ENCODE measurements around the gene NTRK2. TPM values are rescaled to one million over a fixed set of nuclear protein-coding genes. Genes with fewer than 3 reads are reported as not detected.

NTRK2 gene
- total RNA-seq, 5 donors from 2014 or later (not counting 1 experiment from before 2014, with no cell fraction given), result 0.05 to 0.39 (median 0.12) TPM; not detected in 1

DNA sequence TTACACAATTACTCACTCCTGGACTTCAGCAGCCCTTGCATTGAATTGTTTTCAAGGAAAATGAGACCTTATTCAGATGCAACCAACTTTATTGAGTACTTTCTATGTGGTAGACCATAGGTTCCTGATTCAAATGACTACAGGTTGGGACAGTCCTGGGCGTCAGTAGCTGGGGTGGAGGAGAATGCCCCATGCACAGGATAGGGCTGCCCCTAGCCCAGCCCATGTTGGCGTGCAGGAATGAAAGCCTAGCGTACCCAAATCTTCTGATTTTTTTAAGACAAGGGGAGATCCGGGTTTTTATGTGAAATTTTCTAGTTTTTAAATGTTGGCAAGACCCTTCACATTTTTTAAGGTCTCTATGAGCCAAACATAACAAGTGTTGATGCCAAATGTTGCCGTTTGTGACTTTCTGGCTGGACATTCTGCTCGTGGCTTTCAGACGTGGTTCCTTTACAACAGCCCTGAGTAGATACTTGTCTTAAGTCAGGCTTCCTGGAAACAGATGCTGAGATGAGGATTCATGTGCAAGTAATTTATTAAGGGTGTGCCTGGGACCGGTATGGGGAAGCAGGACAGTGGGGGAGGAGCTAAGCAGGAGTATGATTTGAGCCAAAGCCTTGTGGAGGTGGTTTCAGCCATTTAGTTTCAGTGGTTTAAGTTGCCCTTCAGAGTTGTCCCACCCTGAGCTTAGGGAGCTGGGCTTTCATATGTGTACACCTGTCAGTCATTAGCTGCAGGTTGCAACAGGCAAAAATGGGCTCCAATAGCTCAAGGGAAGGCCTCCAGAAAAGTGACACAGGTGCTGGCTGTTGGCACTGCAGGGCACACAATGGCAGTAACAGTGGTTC lies 154.1 kb downstream of the NTRK2 start:
- Histone ChIP-seq H3K9me3 (no peaks in the 10 kb centered on the region), H3K4me3 (ENCODE audit: control insufficient read depth in 1 of 2, extremely low read depth in 1 of 2, low read length in 1 of 2) (no peak overlapping the region), H3K27ac (ENCODE audit: low read length) (no peak overlapping the region), H3K4me1 (ENCODE audit: control insufficient read depth in 1 of 2, extremely low read depth in 1 of 2, insufficient read depth in 2 of 2, low read length in 2 of 2) (no peaks in the 10 kb centered on the region), H3K36me3 (ENCODE audit: control insufficient read depth in 2 of 2, extremely low read depth in 1 of 2, insufficient read depth in 1 of 2, low read length in 1 of 2) (no peaks in the 10 kb centered on the region), H3K27me3 (replicated peaks in 1 of 2; ENCODE audit: control insufficient read depth in 2 of 2, extremely low read depth in 1 of 2, insufficient read depth in 2 of 2, low read length in 1 of 2) (no peaks in the 10 kb centered on the region)
- ATAC-seq (replicated peaks in 1 of 4) (no peak), DNase-seq (no peak)
- Mint-ChIP-seq H3K9me3 (no peaks in the 10 kb centered on the region), H3K36me3 (no peaks in the 10 kb centered on the region), H3K4me3 (no peak overlapping the region), H3K27ac (no peak overlapping the region), H3K4me1 (no peaks in the 10 kb centered on the region), H3K27me3 (peaks cover 2 to 12% of the 10 kb centered on the region in 2 donors)
- ChIA-PET POLR2A (no interaction called here), CTCF (interaction anchor here in 1 of 2 donors (0.7 kb wide), 1 partner anchor 1983 kb away, joined by 3 read pairs; no protein-coding TSS in a partner anchor)
- 54% methylated on average over 8 of the region's 8 CpGs for WGBS (ENCODE audit: insufficient coverage)

GRCh38 chr9:84827216-84827765 lies 157.8 kb downstream of the NTRK2 start:
- no peaks in the 10 kb centered on the region for H3K36me3 Mint-ChIP-seq
- H3K4me3 Mint-ChIP-seq, result no peak overlapping the region
- H3K9me3 Mint-ChIP-seq, result no peaks in the 10 kb centered on the region
- ATAC-seq (replicated peaks in 1 of 4) (no peak), DNase-seq (no peak)
- Histone ChIP-seq H3K27ac (ENCODE audit: low read length) (no peak overlapping the region), H3K4me1 (ENCODE audit: control insufficient read depth in 1 of 2, extremely low read depth in 1 of 2, insufficient read depth in 2 of 2, low read length in 2 of 2) (no peaks in the 10 kb centered on the region), H3K27me3 (replicated peaks in 1 of 2; ENCODE audit: control insufficient read depth in 2 of 2, extremely low read depth in 1 of 2, insufficient read depth in 2 of 2, low read length in 1 of 2) (no peaks in the 10 kb centered on the region), H3K9me3 (no peaks in the 10 kb centered on the region), H3K36me3 (ENCODE audit: control insufficient read depth in 2 of 2, extremely low read depth in 1 of 2, insufficient read depth in 1 of 2, low read length in 1 of 2) (no peaks in the 10 kb centered on the region), H3K4me3 (ENCODE audit: control insufficient read depth in 1 of 2, extremely low read depth in 1 of 2, low read length in 1 of 2) (no peak overlapping the region)
- H3K4me1 Mint-ChIP-seq, result no peaks in the 10 kb centered on the region
- 60% methylated on average over 3 of the region's 4 CpGs for WGBS (ENCODE audit: insufficient coverage)
- ChIA-PET CTCF (no interaction called here), POLR2A (no interaction called here)
- no peak overlapping the region for H3K27ac Mint-ChIP-seq
- peaks cover 1 to 18% of the 10 kb centered on the region in 2 donors for H3K27me3 Mint-ChIP-seq

DNA sequence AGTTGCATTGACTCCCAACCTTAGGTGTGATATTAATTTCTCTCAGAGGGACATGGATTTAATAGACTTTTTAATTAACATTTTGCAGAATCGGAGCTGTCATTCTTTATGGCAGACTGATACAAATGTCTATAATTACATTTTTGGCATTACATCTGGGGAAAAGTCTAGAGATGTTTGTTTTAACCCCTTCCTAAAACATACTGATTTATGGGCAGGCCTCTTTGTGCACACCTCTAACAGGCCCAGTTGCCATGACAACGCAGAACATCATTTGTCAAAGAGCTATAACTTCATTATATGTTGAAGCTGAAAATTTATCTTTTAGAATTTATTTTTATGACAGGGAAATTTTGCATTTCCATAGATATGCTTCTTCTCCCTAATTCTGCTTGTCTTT lies 158.5 kb downstream of the NTRK2 start:
- Histone ChIP-seq H3K27ac (ENCODE audit: low read length) (no peak overlapping the region), H3K27me3 (replicated peaks in 1 of 2; ENCODE audit: control insufficient read depth in 2 of 2, extremely low read depth in 1 of 2, insufficient read depth in 2 of 2, low read length in 1 of 2) (no peaks in the 10 kb centered on the region), H3K9me3 (no peaks in the 10 kb centered on the region), H3K36me3 (ENCODE audit: control insufficient read depth in 2 of 2, extremely low read depth in 1 of 2, insufficient read depth in 1 of 2, low read length in 1 of 2) (no peaks in the 10 kb centered on the region), H3K4me3 (ENCODE audit: control insufficient read depth in 1 of 2, extremely low read depth in 1 of 2, low read length in 1 of 2) (no peak overlapping the region), H3K4me1 (ENCODE audit: control insufficient read depth in 1 of 2, extremely low read depth in 1 of 2, insufficient read depth in 2 of 2, low read length in 2 of 2) (no peaks in the 10 kb centered on the region)
- Mint-ChIP-seq H3K9me3 (no peaks in the 10 kb centered on the region), H3K27ac (no peak overlapping the region), H3K36me3 (no peaks in the 10 kb centered on the region), H3K4me3 (no peak overlapping the region), H3K4me1 (no peaks in the 10 kb centered on the region), H3K27me3 (peaks cover 0 to 18% of the 10 kb centered on the region in 2 donors)
- no CpG with 5 or more reads among the region's 2 CpGs for WGBS (ENCODE audit: insufficient coverage)
- CTCF ChIA-PET, result no interaction called here
- POLR2A ChIA-PET, result no interaction called here
- DNase-seq (no peak), ATAC-seq (replicated peaks in 1 of 4) (no peak)

DNA sequence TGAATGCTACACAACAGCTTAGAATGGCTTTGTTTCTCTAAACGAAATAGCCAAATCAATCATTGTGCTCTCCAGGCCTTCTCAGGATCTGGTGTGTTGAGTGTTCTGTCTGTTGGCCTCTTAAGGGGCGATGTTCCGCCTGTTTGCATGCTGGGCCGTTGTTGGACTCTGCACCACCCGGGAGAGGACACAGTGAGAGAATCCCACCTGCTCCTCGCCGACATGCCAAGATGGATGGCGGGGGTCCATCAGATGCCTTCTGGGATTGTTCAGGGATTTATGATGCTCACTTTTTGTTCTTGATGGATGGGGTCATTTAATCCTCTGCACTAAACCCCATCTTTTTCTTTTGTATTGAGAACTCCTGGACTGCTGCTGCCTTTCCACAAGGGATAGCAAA lies 159.9 kb downstream of the NTRK2 start:
- ChIA-PET CTCF (no interaction called here), POLR2A (no interaction called here)
- no peak overlapping the region for H3K4me3 Mint-ChIP-seq
- H3K4me1 Mint-ChIP-seq, result no peaks in the 10 kb centered on the region
- no peak overlapping the region for H3K27ac Mint-ChIP-seq
- no peaks in the 10 kb centered on the region for H3K4me1 ChIP-seq (ENCODE audit: control insufficient read depth in 1 of 2, extremely low read depth in 1 of 2, insufficient read depth in 2 of 2, low read length in 2 of 2)
- H3K27me3 ChIP-seq (replicated peaks in 1 of 2; ENCODE audit: control insufficient read depth in 2 of 2, extremely low read depth in 1 of 2, insufficient read depth in 2 of 2, low read length in 1 of 2), result no peaks in the 10 kb centered on the region
- no peaks in the 10 kb centered on the region for H3K9me3 Mint-ChIP-seq
- no peaks in the 10 kb centered on the region for H3K36me3 ChIP-seq (ENCODE audit: control insufficient read depth in 2 of 2, extremely low read depth in 1 of 2, insufficient read depth in 1 of 2, low read length in 1 of 2)
- WGBS (ENCODE audit: insufficient coverage), result 90% methylated on average over 4 of the region's 8 CpGs
- no peaks in the 10 kb centered on the region for H3K9me3 ChIP-seq
- ATAC-seq (replicated peaks in 1 of 4) (no peak), DNase-seq (no peak)
- H3K27ac ChIP-seq (ENCODE audit: low read length), result no peak overlapping the region
- H3K27me3 Mint-ChIP-seq, result peaks cover 0 to 14% of the 10 kb centered on the region in 2 donors
- no peak overlapping the region for H3K4me3 ChIP-seq (ENCODE audit: control insufficient read depth in 1 of 2, extremely low read depth in 1 of 2, low read length in 1 of 2)
- no peaks in the 10 kb centered on the region for H3K36me3 Mint-ChIP-seq

DNA sequence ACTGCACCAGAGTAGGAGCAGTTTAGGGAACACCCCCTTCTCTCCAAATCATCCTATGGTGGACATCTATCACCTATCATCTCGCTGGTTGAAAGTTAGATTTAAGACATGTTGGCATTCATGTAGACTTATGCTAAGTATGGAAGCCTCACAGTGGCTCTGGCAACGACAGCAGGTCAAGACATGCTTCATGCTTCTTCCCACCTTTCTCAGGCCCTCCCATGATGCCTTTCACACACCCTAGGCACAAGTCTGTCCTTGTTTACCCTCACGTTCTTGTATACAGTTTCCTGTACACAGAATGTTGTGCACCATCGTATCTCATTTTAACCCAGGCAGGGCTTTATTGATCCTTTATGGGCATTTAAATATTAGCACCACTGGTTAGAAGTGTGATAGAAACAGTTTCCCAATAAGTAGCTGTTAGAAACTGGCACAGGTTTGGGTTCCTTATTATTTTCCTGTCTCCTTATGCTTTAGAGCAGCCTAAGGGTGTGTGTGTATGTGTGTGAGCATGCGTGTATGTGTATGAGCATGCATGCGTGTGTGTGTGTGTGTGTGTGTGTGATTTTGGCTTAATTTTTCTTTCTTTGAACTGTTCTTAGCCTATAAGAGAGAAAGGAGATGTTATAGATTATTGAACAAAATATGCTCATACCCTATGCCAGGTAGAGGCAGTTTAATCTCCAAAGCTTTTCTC lies 160.6 kb downstream of the NTRK2 start:
- Histone ChIP-seq H3K27me3 (replicated peaks in 1 of 2; ENCODE audit: control insufficient read depth in 2 of 2, extremely low read depth in 1 of 2, insufficient read depth in 2 of 2, low read length in 1 of 2) (no peaks in the 10 kb centered on the region), H3K27ac (ENCODE audit: low read length) (no peak overlapping the region), H3K9me3 (no peaks in the 10 kb centered on the region), H3K4me1 (ENCODE audit: control insufficient read depth in 1 of 2, extremely low read depth in 1 of 2, insufficient read depth in 2 of 2, low read length in 2 of 2) (no peaks in the 10 kb centered on the region), H3K36me3 (ENCODE audit: control insufficient read depth in 2 of 2, extremely low read depth in 1 of 2, insufficient read depth in 1 of 2, low read length in 1 of 2) (no peaks in the 10 kb centered on the region), H3K4me3 (ENCODE audit: control insufficient read depth in 1 of 2, extremely low read depth in 1 of 2, low read length in 1 of 2) (no peak overlapping the region)
- ChIA-PET CTCF (no interaction called here), POLR2A (no interaction called here)
- no peak for ATAC-seq (replicated peaks in 1 of 4)
- Mint-ChIP-seq H3K9me3 (no peaks in the 10 kb centered on the region), H3K36me3 (no peaks in the 10 kb centered on the region), H3K4me1 (no peaks in the 10 kb centered on the region), H3K4me3 (no peak overlapping the region), H3K27ac (no peak overlapping the region), H3K27me3 (peaks cover 0 to 12% of the 10 kb centered on the region in 2 donors)
- no peak for DNase-seq
- 74% methylated on average over 4 of the region's 6 CpGs for WGBS (ENCODE audit: insufficient coverage)

GRCh38 chr9:84831377-84831776 lies 161.8 kb downstream of the NTRK2 start:
- Histone ChIP-seq H3K36me3 (ENCODE audit: control insufficient read depth in 2 of 2, extremely low read depth in 1 of 2, insufficient read depth in 1 of 2, low read length in 1 of 2) (no peaks in the 10 kb centered on the region), H3K4me1 (ENCODE audit: control insufficient read depth in 1 of 2, extremely low read depth in 1 of 2, insufficient read depth in 2 of 2, low read length in 2 of 2) (no peaks in the 10 kb centered on the region), H3K27ac (ENCODE audit: low read length) (no peak overlapping the region), H3K27me3 (replicated peaks in 1 of 2; ENCODE audit: control insufficient read depth in 2 of 2, extremely low read depth in 1 of 2, insufficient read depth in 2 of 2, low read length in 1 of 2) (no peaks in the 10 kb centered on the region), H3K9me3 (no peaks in the 10 kb centered on the region), H3K4me3 (ENCODE audit: control insufficient read depth in 1 of 2, extremely low read depth in 1 of 2, low read length in 1 of 2) (no peak overlapping the region)
- H3K9me3 Mint-ChIP-seq, result no peaks in the 10 kb centered on the region
- H3K4me3 Mint-ChIP-seq, result no peak overlapping the region
- ChIA-PET POLR2A (no interaction called here), CTCF (interaction anchor here in 1 of 2 donors (0.6 kb wide), 1 partner anchor 49 kb away, joined by 3 read pairs; no protein-coding TSS in a partner anchor)
- DNase-seq (no peak), ATAC-seq (replicated peaks in 1 of 4) (no peak)
- WGBS (ENCODE audit: insufficient coverage), result no CpG with 5 or more reads among the region's 4 CpGs
- H3K27ac Mint-ChIP-seq, result no peak overlapping the region
- H3K27me3 Mint-ChIP-seq, result peaks cover 0 to 5% of the 10 kb centered on the region in 2 donors
- H3K4me1 Mint-ChIP-seq, result no peaks in the 10 kb centered on the region
- H3K36me3 Mint-ChIP-seq, result no peaks in the 10 kb centered on the region
